HG03064 (cell line): ENCODE measurements around the gene FHIT.

Source experiments
- ATAC-seq: cut with Tn5 transposase; IDR thresholded peaks from one replicate; pipeline ENCODE4 v1.9.1; 2021; ENCODE audit warnings: low read depth; ENCODE audit not compliant: unreplicated experiment

Gene FHIT

DNA sequence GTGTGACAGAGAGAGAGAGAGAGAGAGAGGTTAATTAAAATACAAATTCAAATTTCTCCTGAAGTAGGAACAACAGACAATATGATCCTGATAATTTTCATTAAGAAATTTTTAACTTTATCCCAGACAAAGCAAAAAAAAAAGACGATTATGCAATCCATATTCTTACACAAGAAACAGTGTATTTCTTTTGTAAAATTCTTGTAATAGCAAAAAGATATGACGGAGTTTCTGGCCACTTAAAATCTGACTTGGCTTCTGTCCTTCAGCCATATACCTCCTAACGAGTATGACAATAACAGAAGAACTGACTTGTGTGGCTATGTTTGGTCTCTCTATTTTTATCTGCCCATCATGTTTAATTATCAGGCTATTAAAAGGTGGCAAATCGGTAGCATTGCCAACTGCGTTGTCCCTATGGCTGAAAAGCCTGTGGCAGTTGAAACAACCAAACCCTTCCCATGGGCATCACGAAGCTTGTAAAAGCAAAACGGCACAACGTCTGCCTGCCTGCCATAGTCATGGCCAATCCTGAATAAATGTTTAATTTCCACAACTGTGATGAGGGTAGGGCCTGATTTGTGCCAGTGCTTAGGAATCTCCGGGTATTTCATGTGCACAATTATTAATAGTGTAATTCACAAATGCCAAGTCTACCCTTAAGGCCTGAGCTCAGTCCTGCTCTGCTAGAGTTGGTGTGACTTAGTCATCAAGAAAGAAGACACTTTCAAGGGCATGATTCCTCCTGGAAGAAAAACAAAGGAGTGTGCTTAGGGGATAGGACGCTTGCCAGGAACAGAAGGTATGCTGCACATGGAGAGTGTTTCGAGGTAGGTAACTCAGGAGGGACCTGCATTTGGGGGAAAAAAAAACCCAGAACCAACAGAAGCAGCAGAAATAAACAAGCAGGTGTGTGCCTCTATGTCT lies 1090.2 kb downstream of the FHIT start:
- no peak for ATAC-seq

DNA sequence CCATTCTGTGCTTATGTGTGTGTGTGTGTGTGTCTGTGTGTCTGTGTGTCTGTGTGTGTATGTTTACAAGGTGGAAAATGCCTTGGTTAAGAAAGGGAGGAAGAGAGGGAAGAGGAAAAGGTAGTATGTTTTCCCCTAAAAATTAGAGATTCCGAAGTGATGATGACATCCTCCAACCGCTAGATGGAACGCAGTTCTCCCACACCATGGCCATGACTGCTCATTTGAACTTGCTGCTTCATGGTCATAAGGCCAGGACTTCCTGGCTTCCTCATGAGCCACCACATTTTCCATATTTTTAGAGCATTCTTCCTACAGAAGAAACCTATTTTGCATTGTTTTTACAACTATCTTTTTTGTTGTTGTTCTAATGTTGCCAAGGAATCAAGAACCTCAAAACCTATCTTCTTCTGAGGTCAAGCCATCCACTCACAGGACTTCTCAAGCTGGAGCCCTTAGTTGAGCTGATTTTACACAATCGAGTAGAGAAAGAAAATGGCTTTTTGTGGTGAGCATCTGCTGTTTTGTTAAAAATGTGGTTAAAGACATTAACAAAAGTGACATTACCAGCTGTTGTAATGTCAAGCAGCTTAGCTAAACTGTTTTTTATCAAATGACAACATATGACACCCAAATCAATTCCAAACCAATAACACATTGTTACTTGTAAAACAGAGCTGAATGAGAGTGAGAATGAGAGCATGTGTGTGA lies 1091.0 kb downstream of the FHIT start:
- ATAC-seq = no peak

DNA sequence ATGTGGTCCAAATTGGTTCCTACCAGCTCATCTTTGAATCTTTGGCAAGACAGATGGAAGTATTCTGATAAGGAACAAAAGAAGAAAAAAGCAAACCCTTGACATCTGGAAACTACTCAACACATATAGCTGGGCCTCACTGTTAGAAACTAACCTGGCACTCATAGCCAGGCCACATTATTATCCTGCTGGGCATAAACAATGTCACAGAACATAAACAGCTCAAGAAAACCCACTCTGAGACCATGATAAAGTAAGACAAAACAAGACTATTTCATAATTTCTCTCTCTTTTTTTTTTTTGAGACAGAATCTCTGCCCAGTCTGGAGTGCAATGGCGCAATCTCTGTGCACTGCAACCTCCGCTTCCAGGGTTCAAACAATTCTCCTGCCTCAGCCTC lies 1093.2 kb downstream of the FHIT start:
- ATAC-seq = no peak

DNA sequence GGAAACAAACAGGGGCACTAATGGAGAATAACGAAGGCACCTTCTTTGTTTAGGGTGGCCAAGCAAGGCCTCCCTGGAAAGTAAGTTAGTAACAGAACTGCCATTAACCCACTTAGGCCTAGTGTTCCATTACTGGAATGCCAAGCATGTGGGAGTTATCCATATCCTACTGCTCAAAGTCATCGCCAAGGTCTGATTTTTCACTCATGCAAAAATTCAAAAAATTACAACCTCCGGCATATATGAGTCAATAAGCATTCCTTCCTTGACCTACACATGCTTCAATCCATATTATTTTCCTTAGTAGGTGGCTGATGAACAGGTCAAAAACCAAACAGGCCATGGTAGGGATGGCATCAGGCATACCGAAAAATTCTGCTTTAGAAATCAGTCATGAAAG lies 1097.2 kb downstream of the FHIT start:
- ATAC-seq = no peak

DNA sequence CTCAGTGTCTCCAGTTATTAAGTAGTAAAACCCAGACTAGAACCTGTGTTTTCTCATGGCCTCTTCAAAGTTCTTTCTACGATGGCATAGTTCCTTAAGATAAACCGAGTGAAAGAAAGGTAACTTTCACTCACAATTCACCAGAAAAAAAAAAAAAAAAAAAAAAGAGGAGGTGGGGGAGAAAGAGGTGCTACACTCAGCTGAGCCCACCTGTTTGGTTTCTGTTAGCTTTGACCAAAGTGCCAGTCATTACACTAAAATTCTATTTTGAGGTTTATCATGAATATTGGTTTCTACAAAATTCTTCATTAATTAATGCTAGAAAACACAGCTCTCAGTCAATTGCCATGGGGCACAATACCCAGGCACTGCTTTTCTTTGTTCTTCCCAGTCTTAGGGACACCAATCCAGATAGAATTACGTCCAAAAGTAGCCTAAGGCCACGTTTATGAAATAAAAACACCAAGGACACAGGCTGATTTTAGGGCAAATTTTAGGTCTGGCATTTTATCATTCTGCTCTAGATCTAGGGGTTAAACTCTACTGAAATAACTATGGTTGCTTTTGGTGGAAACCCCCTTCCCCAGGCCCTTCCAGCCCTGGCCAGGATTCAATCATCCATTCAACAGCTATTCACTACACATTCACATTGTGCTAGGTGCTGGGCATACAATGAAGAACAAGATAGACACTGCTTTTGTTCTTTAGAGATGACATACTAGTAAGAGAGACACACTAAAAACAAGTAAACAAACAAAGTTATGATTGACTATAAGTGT lies 1097.8 kb downstream of the FHIT start:
- no peak for ATAC-seq

GRCh38 chr3:60149501-60149900 lies 1101.8 kb downstream of the FHIT start:
- ATAC-seq = no peak

GRCh38 chr3:60147249-60147950 lies 1103.9 kb downstream of the FHIT start:
- no peak for ATAC-seq

- ATAC-seq = no peak
Measured at GRCh38 chr3:60146121-60146520, 1105.1 kb downstream of the FHIT start.

DNA sequence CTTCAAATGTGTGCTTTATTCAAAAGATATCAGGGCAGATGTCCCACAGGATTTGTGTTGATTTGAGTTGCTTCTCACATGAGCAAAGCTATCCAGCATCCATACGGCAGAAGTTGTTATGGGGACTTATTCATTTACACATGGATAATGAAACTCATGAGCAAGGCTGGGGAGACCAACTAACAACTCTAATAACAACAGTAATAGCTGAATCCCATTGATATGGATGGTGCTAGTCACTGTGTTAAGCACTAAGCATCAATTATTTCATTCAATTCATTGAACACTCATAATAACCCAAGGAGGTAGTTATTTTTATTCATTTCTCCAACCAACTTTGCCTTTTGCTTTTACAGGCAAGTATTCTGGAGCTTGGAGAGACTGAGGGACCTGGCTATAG lies 1107.2 kb downstream of the FHIT start:
- ATAC-seq = no peak

DNA sequence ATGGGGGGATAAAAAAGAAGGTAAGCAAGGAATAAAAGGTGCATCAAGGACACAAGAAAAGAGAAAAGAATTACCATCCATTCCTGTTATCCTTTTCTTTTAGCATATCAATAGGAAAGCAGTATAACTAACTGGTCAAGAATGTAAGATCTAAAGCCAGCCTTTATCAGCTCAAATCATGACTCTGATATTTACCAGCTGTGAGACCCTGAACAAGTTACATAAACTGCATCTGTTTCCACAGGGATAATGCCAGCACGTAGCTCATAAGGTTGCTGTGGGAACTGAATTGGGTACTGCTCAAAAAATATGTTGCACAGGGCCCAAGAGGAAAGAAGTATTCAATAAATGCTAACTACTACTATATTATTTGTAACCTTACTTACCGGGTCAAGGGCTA lies 1109.2 kb downstream of the FHIT start:
- no peak for ATAC-seq

GRCh38 chr3:60140160-60140559 lies 1111.1 kb downstream of the FHIT start:
- no peak for ATAC-seq

DNA sequence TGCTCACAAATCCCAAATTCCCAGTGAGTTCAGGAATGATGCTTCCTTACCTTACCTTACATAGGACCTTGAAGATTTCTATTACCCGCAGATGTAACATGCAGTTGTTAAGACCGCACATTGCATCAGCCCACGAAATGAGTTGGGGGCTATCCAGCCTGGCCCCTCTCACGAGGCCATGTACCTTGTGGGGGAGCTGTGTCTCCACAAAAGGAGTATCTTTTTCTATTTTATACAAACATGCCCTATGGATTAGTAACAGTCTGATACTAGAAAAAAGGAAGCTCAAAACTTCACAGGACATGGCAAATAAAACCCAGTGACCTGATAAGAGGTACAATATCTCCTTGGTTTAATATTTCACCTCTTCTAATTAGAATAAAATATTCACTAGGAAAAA lies 1114.7 kb downstream of the FHIT start:
- ATAC-seq = no peak

- ATAC-seq = no peak
Measured at GRCh38 chr3:60135474-60135873, 1115.8 kb downstream of the FHIT start.

DNA sequence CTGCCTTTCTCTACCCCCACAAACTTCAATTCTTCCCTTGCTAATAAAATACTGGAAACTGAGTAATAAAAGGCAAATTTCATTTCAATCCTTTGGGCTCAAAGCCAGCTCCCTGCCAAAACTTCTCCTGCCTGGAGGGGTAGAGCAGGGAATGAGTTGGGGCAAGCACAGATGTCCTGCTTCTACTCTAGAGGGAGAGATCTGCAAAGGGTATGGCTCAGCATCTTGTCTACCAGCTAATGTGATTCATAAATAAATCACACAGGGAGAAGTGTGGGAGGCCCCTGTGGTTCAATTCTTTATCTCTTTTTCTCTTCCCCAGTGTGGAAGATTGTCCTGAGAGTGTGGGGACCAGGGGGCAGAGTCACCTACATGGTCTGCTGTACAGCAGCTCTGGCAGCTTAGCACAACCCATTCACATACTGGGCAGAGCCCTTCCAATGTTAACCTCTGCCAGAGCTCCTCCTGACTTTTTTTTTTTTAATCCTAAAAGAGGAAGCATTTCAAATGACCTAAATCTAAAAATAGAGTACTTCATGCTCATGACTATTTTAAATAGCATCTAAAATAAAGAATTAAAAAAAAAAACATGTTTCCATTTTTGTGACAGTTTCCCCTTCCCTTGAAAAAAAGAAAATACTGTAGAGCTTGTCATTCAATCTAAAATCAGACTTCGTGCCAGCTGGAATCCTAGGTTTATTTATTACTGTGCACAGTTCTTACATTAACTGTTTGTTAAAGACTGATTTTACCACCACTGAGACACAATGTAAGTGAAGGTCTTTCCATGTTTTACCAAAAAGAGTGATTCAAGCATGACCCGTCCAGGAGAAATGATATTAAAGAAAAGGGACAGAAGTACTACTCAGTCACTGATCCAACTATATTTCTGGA lies 1117.7 kb downstream of the FHIT start:
- no peak for ATAC-seq

DNA sequence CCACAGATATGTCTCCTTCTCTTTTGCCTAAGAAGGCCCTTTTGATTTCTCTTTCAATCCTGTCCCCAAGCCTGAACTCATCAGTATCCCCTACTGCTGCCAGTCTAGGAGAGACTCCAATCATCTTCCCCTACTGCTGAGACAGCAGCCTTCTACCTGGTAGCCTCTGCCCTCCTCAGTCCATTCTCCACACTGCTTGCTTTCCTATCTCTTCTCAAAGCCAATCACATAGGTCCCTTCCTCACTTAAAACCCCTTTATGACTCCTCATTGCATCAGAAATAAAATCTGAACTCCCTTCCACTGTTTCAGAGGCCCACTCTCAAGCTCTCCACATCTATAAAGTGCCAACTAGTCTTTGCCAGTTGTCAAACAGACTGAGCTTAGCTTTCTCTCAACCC lies 1119.6 kb downstream of the FHIT start:
- ATAC-seq = no peak

GRCh38 chr3:60126511-60127304 lies 1124.5 kb downstream of the FHIT start:
- ATAC-seq = no peak

DNA sequence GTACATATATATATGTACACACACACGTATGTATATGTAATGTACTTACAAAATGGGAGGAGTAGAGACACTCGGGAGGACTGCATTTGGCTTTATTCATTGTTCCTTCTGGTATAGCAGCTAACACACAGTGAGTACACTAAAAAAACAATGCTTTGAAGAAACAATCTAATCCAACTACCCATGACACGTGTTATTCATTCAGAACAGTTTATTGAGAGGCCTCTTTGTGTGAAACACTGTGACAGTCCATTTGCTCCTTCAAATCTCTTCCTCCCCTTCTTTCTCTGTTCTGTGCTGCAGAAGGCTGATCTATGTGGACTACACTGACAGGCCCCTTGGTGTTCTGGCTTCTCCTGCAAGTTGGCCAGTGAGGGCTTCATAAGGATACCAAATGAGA lies 1125.6 kb downstream of the FHIT start:
- ATAC-seq = no peak

- no peak for ATAC-seq
Measured at GRCh38 chr3:60120245-60120644, 1131.0 kb downstream of the FHIT start.

DNA sequence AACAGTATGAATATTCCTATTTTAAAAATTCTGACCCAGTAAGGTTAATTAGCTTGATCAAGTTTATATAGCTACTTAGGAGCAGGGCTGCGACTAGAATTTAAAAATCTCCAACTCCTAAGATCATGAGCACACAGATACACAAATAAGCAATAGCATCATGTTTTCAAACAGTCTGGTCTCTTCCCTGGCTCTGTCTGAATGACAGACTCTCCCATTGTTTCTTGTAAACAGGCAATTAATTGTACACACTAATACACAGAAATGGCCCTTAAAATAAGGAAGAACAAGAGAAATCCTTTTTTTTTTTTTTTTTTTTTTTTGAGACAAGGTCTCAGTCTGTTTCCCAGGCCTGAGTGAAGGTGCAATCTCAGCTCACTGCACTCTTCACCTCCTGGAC lies 1137.1 kb downstream of the FHIT start:
- no peak for ATAC-seq
